K562 (cell line): Measurements from ENCODE around the gene PHTF2. TPM values are rescaled to one million over a fixed set of nuclear protein-coding genes. Genes with fewer than 3 reads are reported as not detected.

Source experiments
- ARID1B ChIP-seq: fragments of 450-650 bp; IDR thresholded peaks from 2 replicates; pipeline ENCODE4 v1.6.1; 2016; ENCODE audit warnings: antibody characterized with exemption, mild to moderate bottlenecking, inconsistent platforms
- ETV6 ChIP-seq, 3 experiments: fragments of 150-350 bp in 1 of 3; sonication (generic) in 1 of 3; formaldehyde crosslinking in 1 of 3; IDR thresholded peaks; 2 replicates each; pipeline versions ENCODE4 v1.6.1 to v1.8.0; 2014 to 2022; ENCODE audit warnings: borderline replicate concordance in 2 of 3, low read depth in 2 of 3, antibody characterized with exemption in 1 of 3, low read length in 1 of 3, mild to moderate bottlenecking in 1 of 3, missing genetic modification reagents in 1 of 3
- MED1 ChIP-seq: sonication (generic); formaldehyde crosslinking; IDR thresholded peaks from 2 replicates; pipeline ENCODE4 v1.8.1; 2023; ENCODE audit warnings: missing genetic modification reagents, borderline replicate concordance
- NEUROD1 ChIP-seq: fragments of 150-350 bp; IDR thresholded peaks from 2 replicates; pipeline ENCODE4 v1.6.1; 2014; ENCODE audit warnings: borderline replicate concordance, low read length, low read depth; ENCODE audit not compliant: partially characterized antibody
- NR3C1 ChIP-seq: sonication (generic); formaldehyde crosslinking; IDR thresholded peaks from 2 replicates; pipeline ENCODE4 v1.8.1; 2022; ENCODE audit warnings: missing genetic modification reagents
- PHB2 ChIP-seq: fragments of 450-650 bp; IDR thresholded peaks from 2 replicates; pipeline ENCODE4 v1.6.1; 2017; ENCODE audit warnings: low read depth
- POLR2AphosphoS2 ChIP-seq: IDR thresholded peaks from 2 replicates; pipeline ENCODE4 v1.6.1; 2012; ENCODE audit warnings: low read length, improper control_type of control experiment
- POLR2B ChIP-seq: fragments of 450-650 bp; IDR thresholded peaks from 2 replicates; pipeline ENCODE4 v1.6.1; 2018; ENCODE audit warnings: low read depth; ENCODE audit not compliant: partially characterized antibody
- SIRT6 ChIP-seq: IDR thresholded peaks from one replicate; pipeline ENCODE4 v1.6.1; 2012; ENCODE audit warnings: low read depth, mild to moderate bottlenecking, control low read depth, inconsistent platforms, low read length, moderate library complexity
- TAF1 ChIP-seq: IDR thresholded peaks from 2 replicates; pipeline ENCODE4 v1.6.1; 2011; ENCODE audit warnings: mild to moderate bottlenecking, low read length, moderate library complexity; ENCODE audit not compliant: insufficient read depth, control insufficient read depth, severe bottlenecking; ENCODE audit errors: extremely low read depth
- TCF7L2 ChIP-seq: fragments of 150-350 bp; IDR thresholded peaks from 2 replicates; pipeline ENCODE4 v1.6.1; 2016; ENCODE audit warnings: low read depth, mild to moderate bottlenecking, low read length, moderate library complexity
- TFAM ChIP-seq: fragments of 250-450 bp; sonication (Bioruptor Pico); conservative IDR thresholded peaks from 2 replicates; pipeline ENCODE4 v1.5.0; 2021; ENCODE audit warnings: mild to moderate bottlenecking, moderate library complexity
- ZFX ChIP-seq: sonication (generic); formaldehyde crosslinking; IDR thresholded peaks from 2 replicates; pipeline ENCODE4 v1.8.0; 2022; ENCODE audit warnings: mild to moderate bottlenecking, missing genetic modification reagents, moderate library complexity
- ZNF436 ChIP-seq: fragments of 250-450, 450-650 bp; sonication (Bioruptor Pico); formaldehyde crosslinking; IDR thresholded peaks from 2 replicates; pipeline ENCODE4 v1.7.0; 2020; ENCODE audit warnings: mild to moderate bottlenecking
- ZNF785 ChIP-seq: fragments of 250-450 bp; sonication (Bioruptor Pico); IDR thresholded peaks from 2 replicates; pipeline ENCODE4 v1.4.0; 2020; ENCODE audit warnings: mild to moderate bottlenecking
- polyA plus RNA-seq, 8 experiments: library from polyadenylated mRNA; depleted of rRNA in 4 of 8; stranded (reverse) in 5 of 8; unstranded in 3 of 8; fragments of >200 nt; fragmentation: Nextera tagmentation in 2 of 8; fragmentation: Illumina TruSeq in 1 of 8; extraction: Ambion mirVana in 2 of 8; extraction: Trizol in 1 of 8; gene quantifications; 2 replicates each; pipeline versions ENCODE4 v1.2.1 to v1.2.3, GENCODE V29; 2011 to 2014; ENCODE audit warnings: inconsistent platforms in 1 of 8, missing spikeins in 1 of 8
- total RNA-seq, 7 experiments: library from RNA; depleted of rRNA in 6 of 7; stranded (reverse); fragments of >200 nt in 6 of 7; fragmentation: Illumina TruSeq in 2 of 7; extraction: Trizol in 2 of 7; gene quantifications; 2 replicates each; pipeline versions ENCODE4 v1.2.1 to v1.2.3, GENCODE V29; 2011 to 2021; ENCODE audit warnings: low replicate concordance in 1 of 7
- TF ChIP-seq, protein P1 (sequence below): sonication (generic); formaldehyde crosslinking; IDR thresholded peaks from 2 replicates; pipeline ENCODE4 v1.8.1; 2023; ENCODE audit warnings: mild to moderate bottlenecking, missing genetic modification reagents
- TF ChIP-seq, protein P2 (sequence below): fragments of 450-650 bp; IDR thresholded peaks from 2 replicates; pipeline ENCODE4 v1.6.1; 2016; ENCODE audit warnings: mild to moderate bottlenecking
- TF ChIP-seq, protein P3 (sequence below): fragments of 450-650 bp; IDR thresholded peaks from 2 replicates; pipeline ENCODE4 v1.6.1; 2017; ENCODE audit warnings: antibody characterized with exemption
- TF ChIP-seq, protein P4 (sequence below): fragments of 250-450 bp; sonication (Bioruptor Pico); IDR thresholded peaks from 2 replicates; pipeline ENCODE4 v1.4.0; 2020; ENCODE audit warnings: mild to moderate bottlenecking, moderate library complexity
- TF ChIP-seq, protein P5 (sequence below): fragments of 250-450 bp; sonication (Bioruptor Pico); IDR thresholded peaks from 2 replicates; pipeline ENCODE4 v1.9.0; 2021; ENCODE audit warnings: mild to moderate bottlenecking

Gene PHTF2
- total and polyA plus RNA-seq, 9 of the 15 experiments (the other 6 are each of a cell fraction or from before 2014, with no cell fraction given): 17.9 to 43.6 (median 25.4) TPM

DNA sequence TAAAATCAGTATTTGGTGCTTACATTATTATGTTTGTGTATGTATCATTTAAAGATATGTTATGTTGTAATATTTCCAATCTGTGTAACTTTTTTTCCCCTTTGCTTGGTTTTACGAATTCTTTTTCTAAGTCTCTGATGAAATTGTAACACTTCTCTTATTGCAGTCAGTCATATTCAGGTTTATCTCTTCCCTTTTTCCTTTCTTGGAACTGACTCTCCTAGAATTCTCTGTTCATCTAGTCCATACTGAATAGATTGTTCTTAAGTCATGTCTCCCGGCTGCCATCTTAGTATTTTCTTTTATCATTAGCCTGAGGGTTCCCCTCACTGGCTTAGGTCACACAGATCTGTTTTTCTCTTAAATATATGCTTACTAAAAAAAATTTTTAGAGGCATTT, 44.6 kb downstream of the PHTF2 start (continued):
- TF ChIP-seq, protein P1, sequence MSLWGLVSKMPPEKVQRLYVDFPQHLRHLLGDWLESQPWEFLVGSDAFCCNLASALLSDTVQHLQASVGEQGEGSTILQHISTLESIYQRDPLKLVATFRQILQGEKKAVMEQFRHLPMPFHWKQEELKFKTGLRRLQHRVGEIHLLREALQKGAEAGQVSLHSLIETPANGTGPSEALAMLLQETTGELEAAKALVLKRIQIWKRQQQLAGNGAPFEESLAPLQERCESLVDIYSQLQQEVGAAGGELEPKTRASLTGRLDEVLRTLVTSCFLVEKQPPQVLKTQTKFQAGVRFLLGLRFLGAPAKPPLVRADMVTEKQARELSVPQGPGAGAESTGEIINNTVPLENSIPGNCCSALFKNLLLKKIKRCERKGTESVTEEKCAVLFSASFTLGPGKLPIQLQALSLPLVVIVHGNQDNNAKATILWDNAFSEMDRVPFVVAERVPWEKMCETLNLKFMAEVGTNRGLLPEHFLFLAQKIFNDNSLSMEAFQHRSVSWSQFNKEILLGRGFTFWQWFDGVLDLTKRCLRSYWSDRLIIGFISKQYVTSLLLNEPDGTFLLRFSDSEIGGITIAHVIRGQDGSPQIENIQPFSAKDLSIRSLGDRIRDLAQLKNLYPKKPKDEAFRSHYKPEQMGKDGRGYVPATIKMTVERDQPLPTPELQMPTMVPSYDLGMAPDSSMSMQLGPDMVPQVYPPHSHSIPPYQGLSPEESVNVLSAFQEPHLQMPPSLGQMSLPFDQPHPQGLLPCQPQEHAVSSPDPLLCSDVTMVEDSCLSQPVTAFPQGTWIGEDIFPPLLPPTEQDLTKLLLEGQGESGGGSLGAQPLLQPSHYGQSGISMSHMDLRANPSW (CRISPR knock-in tag): no peak
- TF ChIP-seq, protein P2, sequence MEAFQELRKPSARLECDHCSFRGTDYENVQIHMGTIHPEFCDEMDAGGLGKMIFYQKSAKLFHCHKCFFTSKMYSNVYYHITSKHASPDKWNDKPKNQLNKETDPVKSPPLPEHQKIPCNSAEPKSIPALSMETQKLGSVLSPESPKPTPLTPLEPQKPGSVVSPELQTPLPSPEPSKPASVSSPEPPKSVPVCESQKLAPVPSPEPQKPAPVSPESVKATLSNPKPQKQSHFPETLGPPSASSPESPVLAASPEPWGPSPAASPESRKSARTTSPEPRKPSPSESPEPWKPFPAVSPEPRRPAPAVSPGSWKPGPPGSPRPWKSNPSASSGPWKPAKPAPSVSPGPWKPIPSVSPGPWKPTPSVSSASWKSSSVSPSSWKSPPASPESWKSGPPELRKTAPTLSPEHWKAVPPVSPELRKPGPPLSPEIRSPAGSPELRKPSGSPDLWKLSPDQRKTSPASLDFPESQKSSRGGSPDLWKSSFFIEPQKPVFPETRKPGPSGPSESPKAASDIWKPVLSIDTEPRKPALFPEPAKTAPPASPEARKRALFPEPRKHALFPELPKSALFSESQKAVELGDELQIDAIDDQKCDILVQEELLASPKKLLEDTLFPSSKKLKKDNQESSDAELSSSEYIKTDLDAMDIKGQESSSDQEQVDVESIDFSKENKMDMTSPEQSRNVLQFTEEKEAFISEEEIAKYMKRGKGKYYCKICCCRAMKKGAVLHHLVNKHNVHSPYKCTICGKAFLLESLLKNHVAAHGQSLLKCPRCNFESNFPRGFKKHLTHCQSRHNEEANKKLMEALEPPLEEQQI: peak; percentile 57; the same call in 1 of the 2 replicates
- TF ChIP-seq TAF1 (no peak), ZFX (CRISPR knock-in tag) (no peak), NR3C1 (CRISPR knock-in tag) (no peak), ZNF436 (no peak), ETV6 (IDR thresholded peaks at IDR 0.05; ENCODE audit: borderline replicate concordance in 1 of 2, low read depth in 2 of 2, low read length in 1 of 2) (no peak; a peak in 1 of 4 replicates), ETV6 (CRISPR knock-in tag; IDR thresholded peaks at IDR 0.05; ENCODE audit: borderline replicate concordance) (no peak), MED1 (CRISPR knock-in tag) (no peak), POLR2AphosphoS2 (no peak), PHB2 (no peak), TFAM (no peak), SIRT6 (no peak), POLR2B (no peak), ARID1B (peak; percentile 64), TCF7L2 (no peak), NEUROD1 (no peak), ZNF785 (CRISPR knock-in tag) (no peak)
- TF ChIP-seq, protein P3, sequence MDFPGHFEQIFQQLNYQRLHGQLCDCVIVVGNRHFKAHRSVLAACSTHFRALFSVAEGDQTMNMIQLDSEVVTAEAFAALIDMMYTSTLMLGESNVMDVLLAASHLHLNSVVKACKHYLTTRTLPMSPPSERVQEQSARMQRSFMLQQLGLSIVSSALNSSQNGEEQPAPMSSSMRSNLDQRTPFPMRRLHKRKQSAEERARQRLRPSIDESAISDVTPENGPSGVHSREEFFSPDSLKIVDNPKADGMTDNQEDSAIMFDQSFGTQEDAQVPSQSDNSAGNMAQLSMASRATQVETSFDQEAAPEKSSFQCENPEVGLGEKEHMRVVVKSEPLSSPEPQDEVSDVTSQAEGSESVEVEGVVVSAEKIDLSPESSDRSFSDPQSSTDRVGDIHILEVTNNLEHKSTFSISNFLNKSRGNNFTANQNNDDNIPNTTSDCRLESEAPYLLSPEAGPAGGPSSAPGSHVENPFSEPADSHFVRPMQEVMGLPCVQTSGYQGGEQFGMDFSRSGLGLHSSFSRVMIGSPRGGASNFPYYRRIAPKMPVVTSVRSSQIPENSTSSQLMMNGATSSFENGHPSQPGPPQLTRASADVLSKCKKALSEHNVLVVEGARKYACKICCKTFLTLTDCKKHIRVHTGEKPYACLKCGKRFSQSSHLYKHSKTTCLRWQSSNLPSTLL: no peak
- TF ChIP-seq, protein P4, sequence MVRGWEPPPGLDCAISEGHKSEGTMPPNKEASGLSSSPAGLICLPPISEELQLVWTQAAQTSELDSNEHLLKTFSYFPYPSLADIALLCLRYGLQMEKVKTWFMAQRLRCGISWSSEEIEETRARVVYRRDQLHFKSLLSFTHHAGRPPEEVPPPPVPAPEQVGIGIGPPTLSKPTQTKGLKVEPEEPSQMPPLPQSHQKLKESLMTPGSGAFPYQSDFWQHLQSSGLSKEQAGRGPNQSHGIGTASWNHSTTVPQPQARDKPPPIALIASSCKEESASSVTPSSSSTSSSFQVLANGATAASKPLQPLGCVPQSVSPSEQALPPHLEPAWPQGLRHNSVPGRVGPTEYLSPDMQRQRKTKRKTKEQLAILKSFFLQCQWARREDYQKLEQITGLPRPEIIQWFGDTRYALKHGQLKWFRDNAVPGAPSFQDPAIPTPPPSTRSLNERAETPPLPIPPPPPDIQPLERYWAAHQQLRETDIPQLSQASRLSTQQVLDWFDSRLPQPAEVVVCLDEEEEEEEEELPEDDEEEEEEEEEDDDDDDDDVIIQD (CRISPR knock-in tag): no peak
- TF ChIP-seq, protein P5, sequence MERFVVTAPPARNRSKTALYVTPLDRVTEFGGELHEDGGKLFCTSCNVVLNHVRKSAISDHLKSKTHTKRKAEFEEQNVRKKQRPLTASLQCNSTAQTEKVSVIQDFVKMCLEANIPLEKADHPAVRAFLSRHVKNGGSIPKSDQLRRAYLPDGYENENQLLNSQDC (CRISPR knock-in tag): no peak
